Panc1 (cell line): ENCODE results near the gene NRCAM.

ENCODE experiments used
- CTCF ChIP-seq: fragments of 450-650 bp; IDR thresholded peaks from 2 replicates; pipeline ENCODE4 v1.5.1; 2017; ENCODE audit warnings: mild to moderate bottlenecking
- POLR2AphosphoS5 ChIP-seq: IDR thresholded peaks from 2 replicates; pipeline ENCODE4 v1.6.1; 2012; ENCODE audit warnings: mild to moderate bottlenecking, low read depth, low read length, moderate library complexity
- SIN3A ChIP-seq: IDR thresholded peaks from 2 replicates; pipeline ENCODE4 v1.6.1; 2012; ENCODE audit warnings: low read depth, mild to moderate bottlenecking, low read length, moderate library complexity, borderline replicate concordance; ENCODE audit not compliant: insufficient read depth
- TCF7L2 ChIP-seq: IDR thresholded peaks from 2 replicates; pipeline ENCODE4 v1.6.1; 2011; ENCODE audit warnings: mild to moderate bottlenecking, low read depth, low read length, inconsistent platforms
- TF ChIP-seq, protein P1 (sequence below), 2 experiments: IDR thresholded peaks; 2 replicates each; pipeline ENCODE4 v1.6.1; 2011 to 2012; ENCODE audit warnings: low read depth in 2 of 2, control low read depth in 1 of 2, low read length in 1 of 2, mild to moderate bottlenecking in 1 of 2, moderate library complexity in 1 of 2; ENCODE audit not compliant: insufficient read depth in 1 of 2

GRCh38 chr7:108114117-108114841 lies 342.0 kb downstream of the NRCAM start:
- TF ChIP-seq CTCF (peak; percentile 61), SIN3A (no peak), POLR2AphosphoS5 (no peak), TCF7L2 (no peak)
- TF ChIP-seq, protein P1, sequence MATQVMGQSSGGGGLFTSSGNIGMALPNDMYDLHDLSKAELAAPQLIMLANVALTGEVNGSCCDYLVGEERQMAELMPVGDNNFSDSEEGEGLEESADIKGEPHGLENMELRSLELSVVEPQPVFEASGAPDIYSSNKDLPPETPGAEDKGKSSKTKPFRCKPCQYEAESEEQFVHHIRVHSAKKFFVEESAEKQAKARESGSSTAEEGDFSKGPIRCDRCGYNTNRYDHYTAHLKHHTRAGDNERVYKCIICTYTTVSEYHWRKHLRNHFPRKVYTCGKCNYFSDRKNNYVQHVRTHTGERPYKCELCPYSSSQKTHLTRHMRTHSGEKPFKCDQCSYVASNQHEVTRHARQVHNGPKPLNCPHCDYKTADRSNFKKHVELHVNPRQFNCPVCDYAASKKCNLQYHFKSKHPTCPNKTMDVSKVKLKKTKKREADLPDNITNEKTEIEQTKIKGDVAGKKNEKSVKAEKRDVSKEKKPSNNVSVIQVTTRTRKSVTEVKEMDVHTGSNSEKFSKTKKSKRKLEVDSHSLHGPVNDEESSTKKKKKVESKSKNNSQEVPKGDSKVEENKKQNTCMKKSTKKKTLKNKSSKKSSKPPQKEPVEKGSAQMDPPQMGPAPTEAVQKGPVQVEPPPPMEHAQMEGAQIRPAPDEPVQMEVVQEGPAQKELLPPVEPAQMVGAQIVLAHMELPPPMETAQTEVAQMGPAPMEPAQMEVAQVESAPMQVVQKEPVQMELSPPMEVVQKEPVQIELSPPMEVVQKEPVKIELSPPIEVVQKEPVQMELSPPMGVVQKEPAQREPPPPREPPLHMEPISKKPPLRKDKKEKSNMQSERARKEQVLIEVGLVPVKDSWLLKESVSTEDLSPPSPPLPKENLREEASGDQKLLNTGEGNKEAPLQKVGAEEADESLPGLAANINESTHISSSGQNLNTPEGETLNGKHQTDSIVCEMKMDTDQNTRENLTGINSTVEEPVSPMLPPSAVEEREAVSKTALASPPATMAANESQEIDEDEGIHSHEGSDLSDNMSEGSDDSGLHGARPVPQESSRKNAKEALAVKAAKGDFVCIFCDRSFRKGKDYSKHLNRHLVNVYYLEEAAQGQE (IDR thresholded peaks at IDR 0.05; ENCODE audit: insufficient read depth in 1 of 2, low read depth in 2 of 2, low read length in 1 of 2) = no peak
